Gastrocnemius medialis (tissue), 4 donors: ENCODE measurements around the gene NKD2. TPM values are rescaled to one million over a fixed set of nuclear protein-coding genes. Genes with fewer than 3 reads are reported as not detected.

ENCODE experiments used
- ATAC-seq, 2 donors: fragments of 150-250 bp; one replicate each; pipeline ENCODE4 v1.9.1; 2016
- DNase-seq, 2 donors: peaks; one replicate each; pipeline ENCODE4 v3.0.0-alpha.2; 2019
- H3K27ac ChIP-seq, 4 donors: fragments of 200-600 bp; sonication (generic); 1 replicate in 1 of 4; 2 replicates in 3 of 4; pipeline ENCODE4 v1.5.1; 2016 to 2018; ENCODE audit warnings: mild to moderate bottlenecking in 2 of 4, moderate library complexity in 1 of 4
- H3K27me3 ChIP-seq, 3 donors: fragments of 200-600 bp; sonication (generic) in 2 of 3; 1 replicate in 1 of 3; 2 replicates in 2 of 3; pipeline versions ENCODE4 v1.5.1 to v1.6.0; 2016 to 2019; ENCODE audit warnings: mild to moderate bottlenecking in 1 of 3, moderate library complexity in 1 of 3
- H3K36me3 ChIP-seq, 2 donors: fragments of 200-600 bp; sonication (generic) in 1 of 2; one replicate each; pipeline ENCODE4 v1.5.1; 2017 to 2018
- H3K4me1 ChIP-seq, 2 donors: fragments of 200-600 bp; sonication (generic) in 1 of 2; one replicate each; pipeline ENCODE4 v1.5.1; 2016 to 2017; ENCODE audit warnings: mild to moderate bottlenecking in 2 of 2
- H3K4me3 ChIP-seq, 4 donors: fragments of 200-600 bp; sonication (generic) in 3 of 4; 1 replicate in 1 of 4; 2 replicates in 3 of 4; pipeline ENCODE4 v1.5.1; 2016 to 2019; ENCODE audit warnings: mild to moderate bottlenecking in 2 of 4
- H3K9me3 ChIP-seq, 3 donors: fragments of 200-600 bp; sonication (generic) in 2 of 3; 1 replicate in 1 of 3; 2 replicates in 2 of 3; pipeline ENCODE4 v1.5.1; 2016 to 2019
- CTCF ChIP-seq, 5 experiments: fragments of 450-650 bp in 3 of 5; fragments of 200-600 bp in 2 of 5; sonication (generic) in 2 of 5; IDR thresholded peaks in 4 of 5; conservative IDR thresholded peaks in 1 of 5; 1 replicate in 4 of 5; 2 replicates in 1 of 5; pipeline ENCODE4 v1.5.1; 2016 to 2019; ENCODE audit warnings: antibody characterized with exemption in 5 of 5, mild to moderate bottlenecking in 3 of 5, moderate library complexity in 3 of 5
- POLR2A ChIP-seq, 2 donors: fragments of 450-650 bp; IDR thresholded peaks; one replicate each; pipeline ENCODE4 v1.6.1; 2017; ENCODE audit warnings: antibody characterized with exemption in 2 of 2, mild to moderate bottlenecking in 2 of 2, moderate library complexity in 2 of 2
- in situ Hi-C, 4 donors: fragments of 200-750 bp; cut with MboI; loops; one replicate each; pipeline versions ENCODE4 v1.15.0 to v1.8.0; 2017; ENCODE audit warnings: low sequenced_read_pairs in 4 of 4
- intact Hi-C: fragments of 100-400 bp; cut with DNase I; formaldehyde crosslinking; loops from one replicate; pipeline ENCODE4 v1.15.1; 2023; ENCODE audit warnings: low total_unique reads
- total RNA-seq, 4 donors: library from RNA; depleted of rRNA; stranded (reverse); fragments of >200 nt; gene quantifications; one replicate each; pipeline versions ENCODE4 v1.1.0 to v1.2.3, GENCODE V29; 2016

Gene NKD2
- total RNA-seq, 4 donors from 2014 or later: not detected

DNA sequence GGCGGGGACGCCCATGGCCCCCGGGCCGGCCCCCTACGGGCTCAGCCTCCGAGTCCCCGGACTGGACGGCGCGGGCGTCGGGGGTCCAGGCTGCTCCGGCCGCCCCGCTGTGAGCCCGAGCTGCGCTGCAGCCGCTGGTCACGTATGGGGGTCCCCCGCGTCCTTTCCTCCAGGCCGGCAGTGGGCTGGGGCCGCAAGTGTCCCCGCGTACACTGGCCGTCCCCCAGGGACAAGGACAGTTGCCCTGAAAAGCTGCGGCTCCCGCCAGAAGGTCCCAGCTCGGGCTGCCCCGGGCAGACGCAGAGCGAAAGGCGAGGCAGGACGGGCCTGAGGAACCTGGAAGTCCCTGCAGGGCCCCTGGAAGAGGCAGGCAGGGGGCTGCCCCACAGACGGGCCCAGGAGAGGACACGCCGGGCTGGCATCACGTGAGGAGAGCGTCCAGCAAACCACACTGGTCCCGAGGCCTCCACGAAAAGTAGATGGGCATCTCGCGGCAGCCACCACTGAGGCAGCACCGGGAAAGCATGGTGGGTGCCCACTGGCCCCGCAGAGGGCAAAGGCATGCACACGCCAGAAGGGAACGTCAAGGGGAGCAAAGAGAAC is 3.3 kb upstream of the NKD2 start:
- ATAC-seq (no peak), DNase-seq (peak in 1 of 2 donors; percentile 5)
- Histone ChIP-seq H3K4me3 (peak overlapping the region; percentile 39 to 67 (median 54)), H3K36me3 (no peaks in the 10 kb centered on the region), H3K9me3 (no peaks in the 10 kb centered on the region), H3K27ac (peak overlapping the region in 3 of 4 donors; percentile 52 to 64 (median 61)), H3K27me3 (peaks cover 23 to 41% (median 39%) of the 10 kb centered on the region in 3 donors), H3K4me1 (peaks cover 0 to 6% of the 10 kb centered on the region in 2 donors)
- intact Hi-C loops (loop anchor here (2.0 kb wide), 1 partner anchor 135 kb away; no protein-coding TSS in a partner anchor), in situ Hi-C loops (loop anchor here in 1 of 4 donors (25.0 kb wide), 1 partner anchor 132 kb away; no protein-coding TSS in a partner anchor)
- TF ChIP-seq CTCF (IDR thresholded peaks at IDR 0.05 in 4 of 5, conservative IDR thresholded peaks at IDR 0.05 in 1 of 5): no peak
- TF ChIP-seq POLR2A (IDR thresholded peaks at IDR 0.05): no peak

DNA sequence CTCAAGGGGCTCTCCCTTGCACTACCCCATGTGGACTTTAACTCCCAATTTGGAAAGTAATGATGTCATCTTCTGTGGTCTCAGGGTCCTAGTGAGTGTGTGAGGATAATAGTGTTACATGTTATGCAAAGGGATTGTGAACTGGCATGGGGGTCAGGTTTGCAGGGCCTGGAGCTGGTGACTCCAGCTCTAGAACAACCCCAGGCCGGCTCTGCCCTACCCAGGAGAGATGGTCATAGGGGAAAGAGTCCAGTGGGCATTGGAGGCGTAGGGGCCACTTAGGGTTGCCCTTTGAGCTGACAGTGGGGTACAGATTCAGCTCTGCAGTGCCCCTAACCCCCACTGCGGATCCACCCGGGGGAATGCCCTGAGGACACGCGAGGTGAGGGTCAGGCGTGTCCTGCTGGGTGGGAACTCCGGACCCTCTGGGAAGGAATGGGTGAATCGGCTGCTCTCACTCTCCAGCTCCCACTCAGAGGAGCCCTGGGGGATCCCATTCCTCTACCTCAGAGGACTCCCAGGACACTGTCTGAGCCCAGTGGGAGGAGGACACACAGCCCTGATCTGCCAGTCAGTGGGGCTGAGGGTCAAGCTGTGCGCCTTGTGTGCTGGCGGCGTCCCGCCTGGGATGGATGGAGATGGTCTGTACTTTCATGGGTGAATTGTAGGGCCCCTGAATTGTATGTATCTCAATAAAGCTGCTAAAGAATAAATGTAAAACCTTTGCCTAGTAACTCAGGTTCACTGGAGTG is 2.5 kb upstream of the NKD2 start:
- DNase-seq (peak in 1 of 2 donors; percentile 4), ATAC-seq (no peak)
- Histone ChIP-seq H3K36me3 (no peaks in the 10 kb centered on the region), H3K9me3 (no peaks in the 10 kb centered on the region), H3K27me3 (peaks cover 28 to 46% (median 41%) of the 10 kb centered on the region in 3 donors), H3K4me3 (no peak overlapping the region), H3K4me1 (peaks cover 0 to 6% of the 10 kb centered on the region in 2 donors), H3K27ac (no peak overlapping the region)
- intact Hi-C loops: loop anchor here (2.0 kb wide), 1 partner anchor 135 kb away; no protein-coding TSS in a partner anchor
- no peak for TF ChIP-seq POLR2A (IDR thresholded peaks at IDR 0.05)
- TF ChIP-seq CTCF (IDR thresholded peaks at IDR 0.05 in 4 of 5, conservative IDR thresholded peaks at IDR 0.05 in 1 of 5): no peak
- in situ Hi-C loops: loop anchor here in 1 of 4 donors (25.0 kb wide), 1 partner anchor 131 kb away; no protein-coding TSS in a partner anchor

GRCh38 chr5:1006656-1007071 is 1.9 kb upstream of the NKD2 start:
- Histone ChIP-seq H3K4me1 (peaks cover 0 to 6% of the 10 kb centered on the region in 2 donors), H3K4me3 (no peak overlapping the region), H3K36me3 (no peaks in the 10 kb centered on the region), H3K9me3 (no peaks in the 10 kb centered on the region), H3K27me3 (peaks cover 28 to 47% (median 41%) of the 10 kb centered on the region in 3 donors), H3K27ac (no peak overlapping the region)
- DNase-seq (peak in 1 of 2 donors; percentile 5), ATAC-seq (no peak)
- in situ Hi-C loops: loop anchor here in 1 of 4 donors (25.0 kb wide), 1 partner anchor 131 kb away; no protein-coding TSS in a partner anchor
- intact Hi-C loops: no loop called here
- TF ChIP-seq CTCF (IDR thresholded peaks at IDR 0.05 in 4 of 5, conservative IDR thresholded peaks at IDR 0.05 in 1 of 5) (no peak), POLR2A (IDR thresholded peaks at IDR 0.05) (no peak)

DNA sequence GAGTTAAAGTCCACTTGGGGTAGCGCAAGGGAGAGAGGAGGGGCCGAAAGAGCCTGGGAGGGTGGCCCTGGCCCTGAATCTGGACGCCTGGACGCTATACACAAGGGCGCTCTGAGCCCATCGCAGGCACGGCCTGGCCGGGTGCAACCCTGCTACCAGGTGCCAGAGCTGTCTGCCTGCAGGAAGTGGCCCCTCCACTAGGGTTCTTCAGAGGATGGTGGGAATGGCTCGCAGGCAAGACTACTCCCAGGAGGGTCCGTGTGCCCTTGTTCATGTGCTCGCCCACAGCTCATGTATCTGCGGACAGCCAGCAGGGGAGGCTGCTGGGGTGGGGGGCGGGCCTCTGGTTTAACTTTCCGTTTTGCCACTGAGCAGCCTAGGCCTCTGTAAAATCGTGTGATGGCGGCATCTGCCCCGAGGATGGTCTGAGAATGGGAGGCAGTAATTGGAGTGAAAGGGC is 1.4 kb upstream of the NKD2 start:
- no peaks in the 10 kb centered on the region for H3K9me3 ChIP-seq
- ATAC-seq: no peak
- no peak overlapping the region for H3K4me3 ChIP-seq
- peaks cover 28 to 47% (median 41%) of the 10 kb centered on the region in 3 donors for H3K27me3 ChIP-seq
- in situ Hi-C loops (loop anchor here in 1 of 4 donors (25.0 kb wide), 1 partner anchor 130 kb away; no protein-coding TSS in a partner anchor), intact Hi-C loops (no loop called here)
- no peaks in the 10 kb centered on the region for H3K36me3 ChIP-seq
- TF ChIP-seq CTCF (IDR thresholded peaks at IDR 0.05 in 4 of 5, conservative IDR thresholded peaks at IDR 0.05 in 1 of 5) (no peak), POLR2A (IDR thresholded peaks at IDR 0.05) (no peak)
- H3K4me1 ChIP-seq: peaks cover 0 to 6% of the 10 kb centered on the region in 2 donors
- no peak overlapping the region for H3K27ac ChIP-seq
- no peak for DNase-seq
